Transverse colon (tissue), 4 donors: Measurements from ENCODE around the gene NOX3.

Source experiments
- EP300 ChIP-seq: sonication (generic); formaldehyde crosslinking; IDR thresholded peaks from one replicate; pipeline ENCODE4 v1.6.1; 2017; ENCODE audit warnings: antibody characterized with exemption, low read depth
- POLR2A ChIP-seq: fragments of 450-650 bp; IDR thresholded peaks from one replicate; pipeline ENCODE4 v1.6.1; 2016; ENCODE audit warnings: antibody characterized with exemption, mild to moderate bottlenecking, moderate library complexity
- POLR2AphosphoS5 ChIP-seq, 3 donors: sonication (generic); formaldehyde crosslinking; IDR thresholded peaks; one replicate each; pipeline ENCODE4 v1.6.1; 2016; ENCODE audit warnings: antibody characterized with exemption in 3 of 3
- TF ChIP-seq, protein P1 (sequence below), 5 experiments: fragments of 200-600 bp in 3 of 5; fragments of 450-650 bp in 2 of 5; sonication (generic) in 3 of 5; IDR thresholded peaks; 1 replicate in 2 of 5; 2 replicates in 3 of 5; pipeline ENCODE4 v1.5.1; 2016 to 2017; ENCODE audit warnings: antibody characterized with exemption in 5 of 5, inconsistent platforms in 3 of 5, mild to moderate bottlenecking in 2 of 5, moderate library complexity in 1 of 5

DNA sequence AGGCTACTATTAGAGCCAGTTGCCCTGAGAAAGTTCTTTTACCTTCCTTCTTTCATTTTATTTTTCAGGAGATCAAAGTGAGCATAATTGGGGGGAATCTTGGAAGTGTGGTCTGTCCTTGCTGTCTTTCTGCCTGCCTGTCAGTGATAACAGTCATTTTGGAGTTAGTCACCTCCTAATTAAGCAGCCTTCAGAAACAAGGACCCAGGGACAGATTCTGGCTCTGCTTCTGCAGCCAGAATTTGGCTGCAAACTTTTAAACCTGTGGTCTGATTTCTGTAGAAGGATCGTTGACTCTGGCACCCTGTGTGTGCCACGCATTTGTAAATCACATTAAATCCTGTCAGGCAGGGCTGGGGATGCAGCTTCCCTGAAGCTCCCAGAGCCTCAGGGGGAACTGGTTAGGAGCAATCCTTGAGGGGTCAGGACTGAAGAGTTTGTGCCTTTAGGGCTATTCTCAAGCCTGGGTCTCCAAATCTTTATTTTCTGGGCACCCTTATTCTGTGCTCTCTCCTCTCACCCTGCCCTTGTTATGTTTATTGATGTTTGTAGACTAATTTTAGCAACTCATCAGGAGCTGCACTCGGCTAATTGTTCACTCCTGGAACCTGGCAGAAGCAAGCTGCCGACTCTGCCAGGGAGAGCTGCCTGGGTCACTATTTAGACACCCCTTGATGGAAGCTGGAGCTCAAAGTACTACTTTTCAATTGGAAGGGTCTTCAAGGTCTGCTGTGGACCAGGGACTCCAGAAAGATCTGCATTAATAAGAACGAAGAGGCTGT, 6.8 kb downstream of the NOX3 start:
- TF ChIP-seq POLR2A (no peak), POLR2AphosphoS5 (IDR thresholded peaks at IDR 0.05) (no peak), EP300 (no peak)
- TF ChIP-seq, protein P1, sequence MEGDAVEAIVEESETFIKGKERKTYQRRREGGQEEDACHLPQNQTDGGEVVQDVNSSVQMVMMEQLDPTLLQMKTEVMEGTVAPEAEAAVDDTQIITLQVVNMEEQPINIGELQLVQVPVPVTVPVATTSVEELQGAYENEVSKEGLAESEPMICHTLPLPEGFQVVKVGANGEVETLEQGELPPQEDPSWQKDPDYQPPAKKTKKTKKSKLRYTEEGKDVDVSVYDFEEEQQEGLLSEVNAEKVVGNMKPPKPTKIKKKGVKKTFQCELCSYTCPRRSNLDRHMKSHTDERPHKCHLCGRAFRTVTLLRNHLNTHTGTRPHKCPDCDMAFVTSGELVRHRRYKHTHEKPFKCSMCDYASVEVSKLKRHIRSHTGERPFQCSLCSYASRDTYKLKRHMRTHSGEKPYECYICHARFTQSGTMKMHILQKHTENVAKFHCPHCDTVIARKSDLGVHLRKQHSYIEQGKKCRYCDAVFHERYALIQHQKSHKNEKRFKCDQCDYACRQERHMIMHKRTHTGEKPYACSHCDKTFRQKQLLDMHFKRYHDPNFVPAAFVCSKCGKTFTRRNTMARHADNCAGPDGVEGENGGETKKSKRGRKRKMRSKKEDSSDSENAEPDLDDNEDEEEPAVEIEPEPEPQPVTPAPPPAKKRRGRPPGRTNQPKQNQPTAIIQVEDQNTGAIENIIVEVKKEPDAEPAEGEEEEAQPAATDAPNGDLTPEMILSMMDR (IDR thresholded peaks at IDR 0.05): no peak
